ENCODE measurements around the gene C19orf25.

DNA sequence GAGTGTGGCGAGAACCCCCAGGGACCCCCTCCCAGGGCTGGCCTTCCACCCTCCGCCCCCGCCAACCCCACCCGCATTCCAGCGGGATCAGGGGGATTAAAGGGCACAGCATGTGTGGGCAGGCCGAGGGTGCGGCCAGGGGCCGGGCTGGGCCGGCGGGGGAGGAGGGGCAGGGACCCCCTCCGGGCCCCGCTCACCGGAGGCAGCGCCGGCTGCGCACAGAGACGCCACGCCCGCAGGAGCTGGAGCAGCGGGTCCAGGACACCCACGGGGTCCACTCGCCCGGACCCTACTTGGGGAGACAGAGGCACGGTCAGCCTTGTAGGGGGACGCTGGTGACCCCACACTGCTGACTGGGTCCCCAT lies 31.4 kb upstream of the C19orf25 start:
- TF ChIP-seq, protein P1, sequence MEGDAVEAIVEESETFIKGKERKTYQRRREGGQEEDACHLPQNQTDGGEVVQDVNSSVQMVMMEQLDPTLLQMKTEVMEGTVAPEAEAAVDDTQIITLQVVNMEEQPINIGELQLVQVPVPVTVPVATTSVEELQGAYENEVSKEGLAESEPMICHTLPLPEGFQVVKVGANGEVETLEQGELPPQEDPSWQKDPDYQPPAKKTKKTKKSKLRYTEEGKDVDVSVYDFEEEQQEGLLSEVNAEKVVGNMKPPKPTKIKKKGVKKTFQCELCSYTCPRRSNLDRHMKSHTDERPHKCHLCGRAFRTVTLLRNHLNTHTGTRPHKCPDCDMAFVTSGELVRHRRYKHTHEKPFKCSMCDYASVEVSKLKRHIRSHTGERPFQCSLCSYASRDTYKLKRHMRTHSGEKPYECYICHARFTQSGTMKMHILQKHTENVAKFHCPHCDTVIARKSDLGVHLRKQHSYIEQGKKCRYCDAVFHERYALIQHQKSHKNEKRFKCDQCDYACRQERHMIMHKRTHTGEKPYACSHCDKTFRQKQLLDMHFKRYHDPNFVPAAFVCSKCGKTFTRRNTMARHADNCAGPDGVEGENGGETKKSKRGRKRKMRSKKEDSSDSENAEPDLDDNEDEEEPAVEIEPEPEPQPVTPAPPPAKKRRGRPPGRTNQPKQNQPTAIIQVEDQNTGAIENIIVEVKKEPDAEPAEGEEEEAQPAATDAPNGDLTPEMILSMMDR (IDR thresholded peaks at IDR 0.05) = no peak
- TF ChIP-seq EZH2 (IDR thresholded peaks at IDR 0.05; ENCODE audit: borderline replicate concordance, insufficient read depth, low read depth, low read length, poor library complexity, severe bottlenecking) = no peak

All from B cell (primary cell).